Right ventricle myocardium superior (tissue), 1 donor: ENCODE results near the gene CTNNB1. TPM values are rescaled to one million over a fixed set of nuclear protein-coding genes. Genes with fewer than 3 reads are reported as not detected.

Experiments
- ATAC-seq: fragments of 200-7000 bp; cut with Tn5 transposase; one replicate; pipeline ENCODE4 v1.9.1; 2020; ENCODE audit warnings: mild to moderate bottlenecking; ENCODE audit not compliant: poor library complexity
- DNase-seq: peaks from one replicate; pipeline ENCODE4 v3.0.0-alpha.2; 2020
- intact Hi-C: fragments of 100-400 bp; cut with DNase I; formaldehyde crosslinking; loops from one replicate; pipeline ENCODE4 v1.11.2; 2022
- long read RNA-seq: library from polyadenylated mRNA; unstranded; transcript quantifications from one replicate; pipeline ENCODE4 v2.0.0, GENCODE V29; 2021
- total RNA-seq: library from RNA; stranded (reverse); fragmentation: NEBNext Ultra II Directional; extraction: Animal tissue kit (Norgen Biotek cat#: 25700); gene quantifications from one replicate; pipeline ENCODE4 v1.2.1, GENCODE V29; 2021
- donor health status: DM: no; HTN: yes; CAD: no; lungs with severe emphysema.

CTNNB1 gene
- total RNA-seq = 152 TPM
- long read RNA-seq, transcript CTNNB1-203 (16 exons, 3,472 nt) = minor isoform, 11 of 57 reads
- long read RNA-seq, transcript CTNNB1-202 (16 exons, 3,268 nt) = minor isoform, 10 of 57 reads
- long read RNA-seq, transcript CTNNB1-253 (13 exons, 3,472 nt) = minor isoform, 5 of 57 reads
- long read RNA-seq, transcript CTNNB1-201 (15 exons, 3,947 nt) = major isoform, 12 of 57 reads
- long read RNA-seq, partial matches to known transcripts = 12 of 57 reads
- long read RNA-seq, other reads (novel, unspliced or antisense) = 3 of 57 reads

- intact Hi-C loops = loop anchor here (10.0 kb wide), 1 partner anchor 224 kb away; no protein-coding TSS in a partner anchor
- DNase-seq (peak; percentile 96), ATAC-seq (peak; percentile 96)
These were observed at the start of gene CTNNB1 for GRCh38 chr3:41198950-41199865. Gene CTNNB1 (plus strand): TSS chr3:41199505. CDS start chr3:41224069, 24,564 bp downstream.

DNA sequence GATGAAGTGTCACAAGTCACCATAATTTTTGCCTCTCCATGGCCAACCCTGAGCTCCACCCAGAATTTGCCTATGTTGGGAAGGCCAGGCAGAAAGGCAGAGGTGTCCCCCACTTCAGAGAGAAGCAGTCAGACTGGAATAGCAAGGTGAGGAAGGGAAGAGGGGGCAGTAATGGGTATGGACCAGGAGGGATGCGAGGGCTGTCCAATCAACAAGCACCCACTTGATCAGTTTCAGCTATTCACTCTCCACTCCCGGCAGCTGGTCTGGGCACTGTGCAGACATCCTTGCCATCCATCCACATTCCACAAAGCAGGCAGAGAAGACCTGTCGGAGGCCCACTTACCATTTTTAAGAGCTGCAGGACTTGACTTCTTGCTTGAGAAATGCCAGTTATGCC, 43.5 kb upstream of the CTNNB1 start:
- intact Hi-C loops = no loop called here
- no peak for DNase-seq
- no peak for ATAC-seq

DNA sequence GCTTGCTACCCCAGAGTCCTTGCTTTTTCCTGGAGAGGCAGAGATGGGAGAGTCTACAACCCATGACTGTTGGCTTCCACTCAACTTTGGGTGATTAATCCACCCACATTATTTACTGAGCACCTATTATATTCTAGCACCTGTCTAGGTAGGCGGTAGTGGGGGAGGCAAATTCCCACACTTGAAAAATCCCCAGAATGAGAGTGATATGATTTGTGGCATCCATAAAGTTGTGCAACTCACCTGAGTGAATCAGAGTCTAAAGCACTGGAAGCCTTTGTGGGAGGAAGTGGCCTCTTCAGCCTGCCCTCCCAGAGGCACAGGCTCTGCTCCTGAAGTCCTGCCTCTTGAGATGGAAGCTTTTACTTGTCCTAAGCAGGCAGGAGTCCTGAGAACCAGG, 40.4 kb upstream of the CTNNB1 start:
- ATAC-seq = peak; percentile 18
- intact Hi-C loops = no loop called here
- DNase-seq = no peak

- intact Hi-C loops = no loop called here
- DNase-seq (no peak), ATAC-seq (no peak)
These were observed 39.6 kb upstream of the CTNNB1 start for GRCh38 chr3:41159588-41160189.

- intact Hi-C loops = no loop called here
- ATAC-seq = no peak
- no peak for DNase-seq
These were observed 36.8 kb upstream of the CTNNB1 start for GRCh38 chr3:41162541-41162940.

DNA sequence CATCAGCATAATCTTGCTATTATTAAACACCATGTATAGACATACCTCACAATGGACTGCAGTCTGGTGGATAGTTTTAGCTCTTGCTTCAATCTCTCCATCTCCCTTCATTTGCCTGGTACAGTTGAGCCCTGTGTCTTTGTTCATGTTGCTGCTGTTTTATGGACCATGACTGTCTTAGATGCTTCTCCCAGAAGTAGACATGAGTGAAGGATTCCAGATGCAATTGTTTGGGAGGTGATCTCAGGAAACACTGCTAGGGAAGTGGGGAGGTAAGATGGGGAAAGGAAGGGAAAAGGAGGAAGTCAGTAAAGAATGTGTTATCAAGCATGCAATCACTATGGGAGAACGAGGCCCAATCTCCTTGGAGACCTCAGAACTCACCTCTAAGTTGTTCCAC, 36.3 kb upstream of the CTNNB1 start:
- ATAC-seq = no peak
- no peak for DNase-seq
- intact Hi-C loops = no loop called here

GRCh38 chr3:41163421-41163820, 35.9 kb upstream of the CTNNB1 start:
- no peak for ATAC-seq
- no peak for DNase-seq
- intact Hi-C loops = no loop called here

DNA sequence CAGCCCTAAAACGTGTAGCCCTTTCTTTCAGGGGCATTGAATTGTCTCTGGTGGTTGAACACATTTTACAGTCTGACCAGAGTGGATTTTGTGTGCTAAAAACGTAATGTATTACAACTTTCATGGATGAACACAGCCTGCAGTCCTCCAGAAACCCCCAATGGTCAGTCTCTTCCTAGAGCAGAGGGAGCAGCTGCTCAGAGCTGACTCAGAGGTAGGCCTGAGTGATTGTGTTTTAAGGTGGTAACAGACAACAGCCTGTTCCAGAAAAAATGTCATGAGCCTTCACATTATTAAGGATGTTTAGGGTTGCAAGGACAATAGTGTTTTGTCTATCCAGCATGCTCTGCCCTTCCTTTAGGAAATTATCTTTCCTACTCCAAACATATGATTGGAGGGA, 34.5 kb upstream of the CTNNB1 start:
- intact Hi-C loops = no loop called here
- ATAC-seq (no peak), DNase-seq (no peak)

DNA sequence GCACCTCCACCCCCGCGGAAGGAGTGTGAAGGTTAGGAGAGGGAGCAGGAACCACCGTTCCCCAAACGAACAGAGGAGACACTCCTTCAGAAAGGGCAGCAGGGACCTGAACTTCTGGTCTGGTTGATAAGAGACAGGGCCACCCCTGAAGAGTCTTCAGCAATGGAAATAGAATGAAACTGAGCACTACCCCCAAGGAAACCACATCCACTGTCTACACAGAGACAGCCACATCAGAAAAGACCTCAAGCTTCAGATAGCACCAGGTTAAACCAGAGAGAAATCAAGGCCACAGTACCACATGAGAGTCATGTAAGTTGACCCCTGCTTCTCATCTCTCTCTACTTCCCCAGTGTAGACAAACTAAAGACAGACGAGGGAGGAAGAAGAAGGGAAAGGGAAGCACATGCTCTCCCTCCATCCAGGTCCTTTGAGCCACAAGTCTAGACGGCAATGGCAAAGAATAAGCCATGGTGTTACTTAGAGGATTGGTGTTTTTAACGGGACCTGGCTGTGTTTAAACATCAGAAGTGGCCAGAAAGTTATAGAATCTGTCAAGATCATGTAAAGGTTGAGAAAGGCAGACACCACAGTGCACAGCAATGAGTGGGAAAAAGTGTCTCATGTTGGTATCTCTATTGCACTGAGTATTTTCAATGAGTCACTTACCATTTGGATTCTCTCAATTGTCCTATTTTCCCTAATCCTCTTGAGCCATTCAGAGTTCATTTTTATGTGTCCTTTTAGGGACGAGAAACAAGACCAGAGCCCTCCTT, 31.4 kb upstream of the CTNNB1 start:
- no peak for DNase-seq
- no peak for ATAC-seq
- intact Hi-C loops = no loop called here

DNA sequence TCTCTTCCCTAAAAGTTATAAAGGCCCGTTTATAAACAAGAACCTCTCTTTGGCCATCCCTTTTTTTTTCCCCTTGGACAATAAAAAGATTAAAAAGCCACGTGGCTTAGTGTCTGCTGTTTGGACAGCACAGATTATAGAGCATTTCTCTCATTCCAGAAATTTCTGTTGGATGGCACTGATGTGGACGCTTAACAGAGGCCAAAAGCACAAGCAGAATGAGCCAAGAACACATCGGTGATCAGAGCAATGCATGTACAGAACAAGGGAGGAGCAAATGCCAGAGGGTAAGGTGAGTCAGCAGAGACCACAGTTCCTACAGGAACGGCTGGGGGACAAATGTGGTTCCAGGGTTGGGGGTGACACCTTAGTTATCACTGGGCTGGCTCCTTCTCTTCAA, 30.3 kb upstream of the CTNNB1 start:
- intact Hi-C loops = no loop called here
- ATAC-seq = no peak
- no peak for DNase-seq

- no peak for ATAC-seq
- intact Hi-C loops = no loop called here
- DNase-seq = no peak
These were observed 25.1 kb upstream of the CTNNB1 start for GRCh38 chr3:41173926-41174885.

- ATAC-seq (no peak), DNase-seq (no peak)
- intact Hi-C loops = no loop called here
These were observed 23.9 kb upstream of the CTNNB1 start for GRCh38 chr3:41175365-41175764.

DNA sequence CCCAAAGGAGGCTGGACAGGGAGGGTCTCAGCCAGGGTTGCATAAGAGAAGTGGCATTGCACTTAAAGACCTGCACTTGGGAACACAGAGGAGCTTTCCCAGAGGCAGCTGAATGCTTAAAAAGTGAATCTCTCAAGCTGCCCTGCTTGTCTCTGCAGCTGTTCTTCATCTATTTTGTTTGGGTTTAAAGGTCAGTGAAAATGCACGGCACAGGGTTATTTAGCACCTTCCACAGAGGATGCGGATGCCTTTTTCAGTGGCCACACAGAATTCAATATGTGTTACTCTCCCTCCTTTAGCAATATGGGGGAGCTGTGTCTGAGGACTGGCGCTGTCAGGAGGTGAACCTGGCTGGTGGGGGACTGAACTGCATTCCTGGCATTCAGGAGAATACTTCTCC, 22.7 kb upstream of the CTNNB1 start:
- no peak for ATAC-seq

DNA sequence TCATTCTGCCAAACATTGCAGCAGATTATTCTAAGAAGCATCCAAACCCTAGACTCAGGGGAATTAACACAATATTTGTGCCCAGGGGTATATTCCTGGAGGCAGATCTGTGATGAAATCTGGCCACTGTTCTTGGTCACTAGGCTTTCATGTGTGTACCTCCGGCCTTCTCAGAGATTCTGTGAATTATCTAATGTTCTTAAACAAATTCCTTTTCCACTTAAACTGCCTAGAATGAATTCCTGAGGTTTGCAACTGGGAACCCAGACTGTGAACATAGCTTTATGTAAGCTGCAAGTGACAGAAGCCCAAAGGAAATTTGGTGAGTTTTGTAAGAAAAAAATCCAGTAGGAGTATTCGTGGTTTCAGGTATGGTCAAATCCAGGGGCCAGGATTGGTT, 20.7 kb upstream of the CTNNB1 start:
- DNase-seq (no peak), ATAC-seq (no peak)
- intact Hi-C loops = no loop called here

More for the DNA sequence above, 22.7 kb upstream of the CTNNB1 start:
- intact Hi-C loops = no loop called here
- no peak for DNase-seq

DNA sequence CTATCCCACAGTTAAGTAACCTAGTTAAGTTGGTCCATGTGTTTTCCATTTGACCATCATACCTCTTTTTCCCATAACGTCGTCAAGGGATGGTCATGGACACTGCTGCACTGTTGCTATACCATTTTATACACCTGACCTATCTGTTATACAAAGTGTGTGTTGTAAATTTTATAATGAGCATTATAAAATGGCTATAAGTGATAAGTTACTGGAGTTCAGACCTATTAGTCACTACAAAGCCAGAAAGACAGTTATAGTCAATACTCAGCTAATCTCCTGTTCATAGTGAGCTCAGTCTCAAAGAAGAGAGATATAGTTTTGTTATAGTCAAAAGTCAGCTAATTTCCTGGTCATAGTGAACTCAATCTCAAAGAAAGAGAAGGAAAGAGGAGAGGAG, 18.9 kb upstream of the CTNNB1 start:
- intact Hi-C loops = no loop called here
- no peak for ATAC-seq
- DNase-seq = no peak

GRCh38 chr3:41182504-41183059, 16.7 kb upstream of the CTNNB1 start:
- no peak for DNase-seq
- no peak for ATAC-seq
- intact Hi-C loops = no loop called here

GRCh38 chr3:41184394-41184793, 14.9 kb upstream of the CTNNB1 start:
- intact Hi-C loops = no loop called here
- DNase-seq = no peak
- no peak for ATAC-seq

- ATAC-seq (no peak), DNase-seq (no peak)
- intact Hi-C loops = no loop called here
These were observed 13.0 kb upstream of the CTNNB1 start for GRCh38 chr3:41186297-41186696.
